GM21576 (cell line): ENCODE measurements around the gene ZNF500.

ENCODE experiments used
- ATAC-seq: cut with Tn5 transposase; IDR thresholded peaks from one replicate; pipeline ENCODE4 v1.9.1; 2021; ENCODE audit warnings: mild to moderate bottlenecking, moderate library complexity; ENCODE audit not compliant: unreplicated experiment

Gene ZNF500

GRCh38 chr16:4775005-4775404 is 8.0 kb upstream of the ZNF500 start:
- no peak for ATAC-seq

GRCh38 chr16:4772351-4772750 is 5.4 kb upstream of the ZNF500 start:
- ATAC-seq, result no peak

- no peak for ATAC-seq
These were observed 4.7 kb upstream of the ZNF500 start for GRCh38 chr16:4771646-4772045.

- no peak for ATAC-seq
These were observed 2.3 kb upstream of the ZNF500 start for GRCh38 chr16:4769306-4769638.

- peak; percentile 47 for ATAC-seq
These were observed 1.8 kb upstream of the ZNF500 start for GRCh38 chr16:4768549-4769305.

- no peak for ATAC-seq
These were observed 1.0 kb upstream of the ZNF500 start for GRCh38 chr16:4767872-4768548.

- ATAC-seq, result no peak
These were observed 1.2 kb downstream of the ZNF500 start for GRCh38 chr16:4765511-4766474.

GRCh38 chr16:4763791-4764190 is 3.2 kb downstream of the ZNF500 start:
- no peak for ATAC-seq

GRCh38 chr16:4762205-4762604 is 4.8 kb downstream of the ZNF500 start:
- no peak for ATAC-seq

- no peak for ATAC-seq
These were observed 6.6 kb downstream of the ZNF500 start for GRCh38 chr16:4760221-4760910.

GRCh38 chr16:4755687-4756086 is 11.3 kb downstream of the ZNF500 start:
- ATAC-seq, result no peak

- ATAC-seq, result no peak
These were observed 12.1 kb downstream of the ZNF500 start for GRCh38 chr16:4754865-4755264.

- ATAC-seq, result no peak
These were observed 13.7 kb downstream of the ZNF500 start for GRCh38 chr16:4753227-4753626.

- no peak for ATAC-seq
These were observed 14.4 kb downstream of the ZNF500 start for GRCh38 chr16:4752351-4753100.

- no peak for ATAC-seq
These were observed 16.1 kb downstream of the ZNF500 start for GRCh38 chr16:4750896-4751295.

- ATAC-seq, result no peak
These were observed 17.2 kb downstream of the ZNF500 start for GRCh38 chr16:4749700-4750257.

- no peak for ATAC-seq
These were observed 18.1 kb downstream of the ZNF500 start for GRCh38 chr16:4748682-4749411.

- no peak for ATAC-seq
These were observed 18.9 kb downstream of the ZNF500 start for GRCh38 chr16:4747906-4748681.
